ENCODE measurements around the gene OAT.

DNA sequence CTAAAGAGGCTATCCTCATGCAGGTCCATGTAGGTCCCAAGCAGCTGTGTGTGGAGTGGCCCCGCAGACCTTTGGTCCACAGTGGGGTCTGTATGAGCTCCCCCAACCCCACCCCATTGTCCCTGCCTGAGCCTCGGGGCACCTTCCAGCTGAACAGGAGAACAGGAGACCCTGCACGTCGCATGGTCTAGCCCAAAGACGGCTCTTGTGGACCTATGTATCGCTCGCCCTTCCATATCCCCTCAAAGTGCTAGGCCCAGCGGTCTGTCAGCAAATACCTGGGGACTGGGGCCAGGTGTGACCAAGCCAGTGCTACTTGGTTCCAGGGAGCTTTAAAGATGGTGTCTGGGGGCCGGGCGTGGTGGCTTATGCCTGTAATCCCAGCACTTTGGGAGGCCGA lies 43.0 kb downstream of the OAT start:
- TF ChIP-seq, protein P1, sequence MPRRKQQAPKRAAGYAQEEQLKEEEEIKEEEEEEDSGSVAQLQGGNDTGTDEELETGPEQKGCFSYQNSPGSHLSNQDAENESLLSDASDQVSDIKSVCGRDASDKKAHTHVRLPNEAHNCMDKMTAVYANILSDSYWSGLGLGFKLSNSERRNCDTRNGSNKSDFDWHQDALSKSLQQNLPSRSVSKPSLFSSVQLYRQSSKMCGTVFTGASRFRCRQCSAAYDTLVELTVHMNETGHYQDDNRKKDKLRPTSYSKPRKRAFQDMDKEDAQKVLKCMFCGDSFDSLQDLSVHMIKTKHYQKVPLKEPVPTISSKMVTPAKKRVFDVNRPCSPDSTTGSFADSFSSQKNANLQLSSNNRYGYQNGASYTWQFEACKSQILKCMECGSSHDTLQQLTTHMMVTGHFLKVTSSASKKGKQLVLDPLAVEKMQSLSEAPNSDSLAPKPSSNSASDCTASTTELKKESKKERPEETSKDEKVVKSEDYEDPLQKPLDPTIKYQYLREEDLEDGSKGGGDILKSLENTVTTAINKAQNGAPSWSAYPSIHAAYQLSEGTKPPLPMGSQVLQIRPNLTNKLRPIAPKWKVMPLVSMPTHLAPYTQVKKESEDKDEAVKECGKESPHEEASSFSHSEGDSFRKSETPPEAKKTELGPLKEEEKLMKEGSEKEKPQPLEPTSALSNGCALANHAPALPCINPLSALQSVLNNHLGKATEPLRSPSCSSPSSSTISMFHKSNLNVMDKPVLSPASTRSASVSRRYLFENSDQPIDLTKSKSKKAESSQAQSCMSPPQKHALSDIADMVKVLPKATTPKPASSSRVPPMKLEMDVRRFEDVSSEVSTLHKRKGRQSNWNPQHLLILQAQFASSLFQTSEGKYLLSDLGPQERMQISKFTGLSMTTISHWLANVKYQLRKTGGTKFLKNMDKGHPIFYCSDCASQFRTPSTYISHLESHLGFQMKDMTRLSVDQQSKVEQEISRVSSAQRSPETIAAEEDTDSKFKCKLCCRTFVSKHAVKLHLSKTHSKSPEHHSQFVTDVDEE (CRISPR knock-in tag; IDR thresholded peaks at IDR 0.05) = no peak
- TF ChIP-seq, protein P2, sequence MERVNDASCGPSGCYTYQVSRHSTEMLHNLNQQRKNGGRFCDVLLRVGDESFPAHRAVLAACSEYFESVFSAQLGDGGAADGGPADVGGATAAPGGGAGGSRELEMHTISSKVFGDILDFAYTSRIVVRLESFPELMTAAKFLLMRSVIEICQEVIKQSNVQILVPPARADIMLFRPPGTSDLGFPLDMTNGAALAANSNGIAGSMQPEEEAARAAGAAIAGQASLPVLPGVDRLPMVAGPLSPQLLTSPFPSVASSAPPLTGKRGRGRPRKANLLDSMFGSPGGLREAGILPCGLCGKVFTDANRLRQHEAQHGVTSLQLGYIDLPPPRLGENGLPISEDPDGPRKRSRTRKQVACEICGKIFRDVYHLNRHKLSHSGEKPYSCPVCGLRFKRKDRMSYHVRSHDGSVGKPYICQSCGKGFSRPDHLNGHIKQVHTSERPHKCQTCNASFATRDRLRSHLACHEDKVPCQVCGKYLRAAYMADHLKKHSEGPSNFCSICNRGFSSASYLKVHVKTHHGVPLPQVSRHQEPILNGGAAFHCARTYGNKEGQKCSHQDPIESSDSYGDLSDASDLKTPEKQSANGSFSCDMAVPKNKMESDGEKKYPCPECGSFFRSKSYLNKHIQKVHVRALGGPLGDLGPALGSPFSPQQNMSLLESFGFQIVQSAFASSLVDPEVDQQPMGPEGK (CRISPR knock-in tag; IDR thresholded peaks at IDR 0.05; ENCODE audit: borderline replicate concordance) = no peak
- TF ChIP-seq ZFP30 (CRISPR knock-in tag; IDR thresholded peaks at IDR 0.05) (no peak), ZFP3 (CRISPR knock-in tag; IDR thresholded peaks at IDR 0.05) (no peak), CSRNP3 (CRISPR knock-in tag; IDR thresholded peaks at IDR 0.05) (no peak), RARB (CRISPR knock-in tag; IDR thresholded peaks at IDR 0.05) (no peak), POU6F1 (CRISPR knock-in tag; IDR thresholded peaks at IDR 0.05; ENCODE audit: borderline replicate concordance, low read depth) (no peak), OSR1 (CRISPR knock-in tag; IDR thresholded peaks at IDR 0.05) (no peak), CSDC2 (CRISPR knock-in tag; IDR thresholded peaks at IDR 0.05) (no peak), ISL1 (CRISPR knock-in tag; IDR thresholded peaks at IDR 0.05) (no peak), PPARA (CRISPR knock-in tag; IDR thresholded peaks at IDR 0.05; ENCODE audit: borderline replicate concordance) (no peak), ZNF565 (CRISPR knock-in tag; conservative IDR thresholded peaks at IDR 0.05; ENCODE audit: low read depth) (no peak)
- TF ChIP-seq, protein P3, sequence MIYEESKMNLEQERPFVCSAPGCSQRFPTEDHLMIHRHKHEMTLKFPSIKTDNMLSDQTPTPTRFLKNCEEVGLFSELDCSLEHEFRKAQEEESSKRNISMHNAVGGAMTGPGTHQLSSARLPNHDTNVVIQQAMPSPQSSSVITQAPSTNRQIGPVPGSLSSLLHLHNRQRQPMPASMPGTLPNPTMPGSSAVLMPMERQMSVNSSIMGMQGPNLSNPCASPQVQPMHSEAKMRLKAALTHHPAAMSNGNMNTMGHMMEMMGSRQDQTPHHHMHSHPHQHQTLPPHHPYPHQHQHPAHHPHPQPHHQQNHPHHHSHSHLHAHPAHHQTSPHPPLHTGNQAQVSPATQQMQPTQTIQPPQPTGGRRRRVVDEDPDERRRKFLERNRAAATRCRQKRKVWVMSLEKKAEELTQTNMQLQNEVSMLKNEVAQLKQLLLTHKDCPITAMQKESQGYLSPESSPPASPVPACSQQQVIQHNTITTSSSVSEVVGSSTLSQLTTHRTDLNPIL (CRISPR knock-in tag; IDR thresholded peaks at IDR 0.05; ENCODE audit: low read depth) = no peak

Data from SK-N-SH treated with all-trans-retinoic acid at 6 μM for 48 hours (cell line).